Prostate gland (tissue), 2 donors: ENCODE data around the gene RIMBP2.

ENCODE experiments used
- POLR2A ChIP-seq: fragments of 450-650 bp; IDR thresholded peaks from one replicate; pipeline ENCODE4 v1.6.1; 2016; ENCODE audit warnings: antibody characterized with exemption, mild to moderate bottlenecking
- POLR2AphosphoS5 ChIP-seq: sonication (generic); formaldehyde crosslinking; IDR thresholded peaks from one replicate; pipeline ENCODE4 v1.6.1; 2017; ENCODE audit warnings: antibody characterized with exemption
- TF ChIP-seq, protein P1 (sequence below), 4 experiments: fragments of 200-600 bp in 2 of 4; fragments of 450-650 bp in 2 of 4; sonication (generic) in 2 of 4; IDR thresholded peaks; 1 replicate in 3 of 4; 2 replicates in 1 of 4; pipeline ENCODE4 v1.5.1; 2016 to 2019; ENCODE audit warnings: antibody characterized with exemption in 4 of 4, mild to moderate bottlenecking in 2 of 4, moderate library complexity in 2 of 4

DNA sequence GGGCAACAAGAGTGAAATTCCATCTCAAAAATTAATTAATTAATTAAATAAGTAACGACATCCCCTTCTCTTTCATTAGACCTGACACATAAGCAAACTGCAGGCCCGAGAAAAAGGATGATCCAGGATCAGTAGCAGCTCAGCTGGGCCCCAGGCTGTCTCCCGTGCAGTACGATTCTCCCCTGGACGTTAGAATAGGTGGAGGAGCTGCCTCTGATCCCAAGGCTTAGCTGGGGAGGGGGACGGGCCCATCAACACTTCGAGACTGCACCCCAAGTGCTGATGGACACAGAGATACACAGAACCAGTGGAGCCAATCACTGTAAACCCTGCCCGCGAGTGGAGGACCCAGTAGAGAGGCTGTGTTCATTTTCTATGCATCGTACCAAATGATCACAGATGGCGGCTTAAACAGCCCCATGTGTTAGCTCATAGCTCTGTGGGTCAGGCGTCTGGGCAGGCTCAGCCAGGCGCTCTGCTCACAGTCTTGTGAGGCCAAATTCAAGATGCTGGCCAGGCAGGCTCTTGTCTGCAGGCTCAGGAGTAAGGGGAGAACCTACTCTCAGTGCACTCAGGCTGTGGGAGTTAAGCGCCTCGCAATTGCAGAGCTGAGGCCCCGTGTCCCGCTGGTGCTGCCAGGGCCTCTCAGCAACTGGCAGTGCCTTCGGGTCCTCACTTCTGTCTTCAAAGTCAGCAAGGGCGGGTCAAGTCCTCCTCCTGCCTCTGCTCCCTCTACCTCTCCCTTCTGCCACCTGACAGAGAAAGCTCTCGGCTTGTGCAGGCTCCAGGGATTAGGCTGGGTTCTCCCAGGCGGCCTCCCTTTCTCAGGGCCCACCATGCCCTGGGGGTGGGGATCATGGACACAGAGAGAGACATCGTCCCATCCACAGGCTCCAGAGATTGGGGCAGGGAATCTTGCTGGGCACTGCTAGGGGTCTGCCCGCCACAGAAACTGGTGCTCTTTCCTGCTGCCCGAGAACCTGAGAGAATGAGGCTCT is 26.4 kb downstream of the RIMBP2 start:
- TF ChIP-seq, protein P1, sequence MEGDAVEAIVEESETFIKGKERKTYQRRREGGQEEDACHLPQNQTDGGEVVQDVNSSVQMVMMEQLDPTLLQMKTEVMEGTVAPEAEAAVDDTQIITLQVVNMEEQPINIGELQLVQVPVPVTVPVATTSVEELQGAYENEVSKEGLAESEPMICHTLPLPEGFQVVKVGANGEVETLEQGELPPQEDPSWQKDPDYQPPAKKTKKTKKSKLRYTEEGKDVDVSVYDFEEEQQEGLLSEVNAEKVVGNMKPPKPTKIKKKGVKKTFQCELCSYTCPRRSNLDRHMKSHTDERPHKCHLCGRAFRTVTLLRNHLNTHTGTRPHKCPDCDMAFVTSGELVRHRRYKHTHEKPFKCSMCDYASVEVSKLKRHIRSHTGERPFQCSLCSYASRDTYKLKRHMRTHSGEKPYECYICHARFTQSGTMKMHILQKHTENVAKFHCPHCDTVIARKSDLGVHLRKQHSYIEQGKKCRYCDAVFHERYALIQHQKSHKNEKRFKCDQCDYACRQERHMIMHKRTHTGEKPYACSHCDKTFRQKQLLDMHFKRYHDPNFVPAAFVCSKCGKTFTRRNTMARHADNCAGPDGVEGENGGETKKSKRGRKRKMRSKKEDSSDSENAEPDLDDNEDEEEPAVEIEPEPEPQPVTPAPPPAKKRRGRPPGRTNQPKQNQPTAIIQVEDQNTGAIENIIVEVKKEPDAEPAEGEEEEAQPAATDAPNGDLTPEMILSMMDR (IDR thresholded peaks at IDR 0.05): no peak
- TF ChIP-seq POLR2AphosphoS5: no peak
- TF ChIP-seq POLR2A: no peak
